Esophagus muscularis mucosa (tissue), 4 donors: Measurements from ENCODE around the gene ZBED1. TPM values are rescaled to one million over a fixed set of nuclear protein-coding genes. Genes with fewer than 3 reads are reported as not detected.

Experiments used
- DNase-seq: peaks from one replicate; pipeline ENCODE4 v3.0.0-alpha.2; 2017; ENCODE audit errors: extremely low spot score
- H3K27ac ChIP-seq, 4 donors: fragments of 200-600 bp; sonication (generic); replicated peaks in 1 of 4; 1 replicate in 3 of 4; 2 replicates in 1 of 4; pipeline ENCODE4 v1.5.1; 2016 to 2019; ENCODE audit warnings: mild to moderate bottlenecking in 1 of 4
- H3K27me3 ChIP-seq, 4 donors: fragments of 200-600 bp; sonication (generic); one replicate each; pipeline versions ENCODE4 v1.5.1 to v1.6.0; 2016 to 2019
- H3K36me3 ChIP-seq, 4 donors: fragments of 200-600 bp; sonication (generic); one replicate each; pipeline ENCODE4 v1.5.1; 2016 to 2019
- H3K4me1 ChIP-seq, 4 donors: fragments of 200-600 bp; sonication (generic); one replicate each; pipeline ENCODE4 v1.5.1; 2016 to 2019
- H3K4me3 ChIP-seq, 4 donors: fragments of 200-600 bp; sonication (generic); 1 replicate in 2 of 4; 2 replicates in 2 of 4; pipeline ENCODE4 v1.5.1; 2016 to 2019; ENCODE audit warnings: mild to moderate bottlenecking in 4 of 4, moderate library complexity in 1 of 4
- H3K9me3 ChIP-seq, 4 donors: fragments of 200-600 bp; sonication (generic); 1 replicate in 3 of 4; 2 replicates in 1 of 4; pipeline ENCODE4 v1.5.1; 2016 to 2019
- EP300 ChIP-seq: sonication (generic); formaldehyde crosslinking; IDR thresholded peaks from one replicate; pipeline ENCODE4 v1.6.1; 2017; ENCODE audit warnings: antibody characterized with exemption
- POLR2A ChIP-seq: fragments of 450-650 bp; IDR thresholded peaks from one replicate; pipeline ENCODE4 v1.6.1; 2017; ENCODE audit warnings: antibody characterized with exemption, moderate library complexity, mild to moderate bottlenecking, low read depth
- POLR2AphosphoS5 ChIP-seq, 2 donors: sonication (generic); formaldehyde crosslinking; IDR thresholded peaks; one replicate each; pipeline ENCODE4 v1.6.1; 2017; ENCODE audit warnings: antibody characterized with exemption in 2 of 2
- WGBS: methylation state at CpG from one replicate; pipeline ENCODE4 v1.1.5; 2018; 5-methylcytosine and 5-hydroxymethylcytosine counted together
- intact Hi-C: fragments of 100-400 bp; cut with DNase I; formaldehyde crosslinking; loops from one replicate; pipeline ENCODE4 v1.15.1; 2023
- total RNA-seq, 4 donors: library from RNA; depleted of rRNA; stranded (reverse); fragments of >200 nt; gene quantifications; one replicate each; pipeline versions ENCODE4 v1.1.0 to v1.2.1, GENCODE V29; 2016
- TF ChIP-seq, protein P1 (sequence below), 3 experiments: fragments of 200-600 bp in 2 of 3; fragments of 450-650 bp in 1 of 3; sonication (generic) in 2 of 3; IDR thresholded peaks; one replicate each; pipeline ENCODE4 v1.5.1; 2017 to 2019; ENCODE audit warnings: antibody characterized with exemption in 3 of 3, mild to moderate bottlenecking in 2 of 3, moderate library complexity in 1 of 3

The ZBED1 gene
- total RNA-seq, 4 donors from 2014 or later = 32.8 to 44.8 (median 39.5) TPM

GRCh38 chrX:2447484-2447883 is 53.3 kb downstream of the ZBED1 start:
- DNase-seq = no peak
- H3K9me3 ChIP-seq = no peaks in the 10 kb centered on the region
- no peak for TF ChIP-seq EP300
- TF ChIP-seq POLR2A = no peak
- no peak for TF ChIP-seq POLR2AphosphoS5 (IDR thresholded peaks at IDR 0.05)
- TF ChIP-seq, protein P1, sequence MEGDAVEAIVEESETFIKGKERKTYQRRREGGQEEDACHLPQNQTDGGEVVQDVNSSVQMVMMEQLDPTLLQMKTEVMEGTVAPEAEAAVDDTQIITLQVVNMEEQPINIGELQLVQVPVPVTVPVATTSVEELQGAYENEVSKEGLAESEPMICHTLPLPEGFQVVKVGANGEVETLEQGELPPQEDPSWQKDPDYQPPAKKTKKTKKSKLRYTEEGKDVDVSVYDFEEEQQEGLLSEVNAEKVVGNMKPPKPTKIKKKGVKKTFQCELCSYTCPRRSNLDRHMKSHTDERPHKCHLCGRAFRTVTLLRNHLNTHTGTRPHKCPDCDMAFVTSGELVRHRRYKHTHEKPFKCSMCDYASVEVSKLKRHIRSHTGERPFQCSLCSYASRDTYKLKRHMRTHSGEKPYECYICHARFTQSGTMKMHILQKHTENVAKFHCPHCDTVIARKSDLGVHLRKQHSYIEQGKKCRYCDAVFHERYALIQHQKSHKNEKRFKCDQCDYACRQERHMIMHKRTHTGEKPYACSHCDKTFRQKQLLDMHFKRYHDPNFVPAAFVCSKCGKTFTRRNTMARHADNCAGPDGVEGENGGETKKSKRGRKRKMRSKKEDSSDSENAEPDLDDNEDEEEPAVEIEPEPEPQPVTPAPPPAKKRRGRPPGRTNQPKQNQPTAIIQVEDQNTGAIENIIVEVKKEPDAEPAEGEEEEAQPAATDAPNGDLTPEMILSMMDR (IDR thresholded peaks at IDR 0.05) = no peak
- H3K27me3 ChIP-seq = no peaks in the 10 kb centered on the region
- intact Hi-C loops = no loop called here
- 97% methylated on average over 2 of the region's 2 CpGs for WGBS
- peaks cover 0 to 20% (median 17%) of the 10 kb centered on the region in 4 donors for H3K4me1 ChIP-seq
- H3K27ac ChIP-seq = no peak overlapping the region
- no peaks in the 10 kb centered on the region for H3K36me3 ChIP-seq
- H3K4me3 ChIP-seq = no peak overlapping the region

GRCh38 chrX:2446815-2447214 is 54.0 kb downstream of the ZBED1 start:
- H3K27ac ChIP-seq = no peak overlapping the region
- intact Hi-C loops = no loop called here
- 93% methylated on average over 14 of the region's 14 CpGs for WGBS
- no peak overlapping the region for H3K4me3 ChIP-seq
- H3K4me1 ChIP-seq = peaks cover 0 to 17% (median 17%) of the 10 kb centered on the region in 4 donors
- H3K36me3 ChIP-seq = no peaks in the 10 kb centered on the region
- H3K9me3 ChIP-seq = no peaks in the 10 kb centered on the region
- H3K27me3 ChIP-seq = no peaks in the 10 kb centered on the region
- DNase-seq = no peak
- TF ChIP-seq POLR2AphosphoS5 (IDR thresholded peaks at IDR 0.05) (no peak), POLR2A (no peak), EP300 (no peak)
- TF ChIP-seq, protein P1 (IDR thresholded peaks at IDR 0.05) = no peak

DNA sequence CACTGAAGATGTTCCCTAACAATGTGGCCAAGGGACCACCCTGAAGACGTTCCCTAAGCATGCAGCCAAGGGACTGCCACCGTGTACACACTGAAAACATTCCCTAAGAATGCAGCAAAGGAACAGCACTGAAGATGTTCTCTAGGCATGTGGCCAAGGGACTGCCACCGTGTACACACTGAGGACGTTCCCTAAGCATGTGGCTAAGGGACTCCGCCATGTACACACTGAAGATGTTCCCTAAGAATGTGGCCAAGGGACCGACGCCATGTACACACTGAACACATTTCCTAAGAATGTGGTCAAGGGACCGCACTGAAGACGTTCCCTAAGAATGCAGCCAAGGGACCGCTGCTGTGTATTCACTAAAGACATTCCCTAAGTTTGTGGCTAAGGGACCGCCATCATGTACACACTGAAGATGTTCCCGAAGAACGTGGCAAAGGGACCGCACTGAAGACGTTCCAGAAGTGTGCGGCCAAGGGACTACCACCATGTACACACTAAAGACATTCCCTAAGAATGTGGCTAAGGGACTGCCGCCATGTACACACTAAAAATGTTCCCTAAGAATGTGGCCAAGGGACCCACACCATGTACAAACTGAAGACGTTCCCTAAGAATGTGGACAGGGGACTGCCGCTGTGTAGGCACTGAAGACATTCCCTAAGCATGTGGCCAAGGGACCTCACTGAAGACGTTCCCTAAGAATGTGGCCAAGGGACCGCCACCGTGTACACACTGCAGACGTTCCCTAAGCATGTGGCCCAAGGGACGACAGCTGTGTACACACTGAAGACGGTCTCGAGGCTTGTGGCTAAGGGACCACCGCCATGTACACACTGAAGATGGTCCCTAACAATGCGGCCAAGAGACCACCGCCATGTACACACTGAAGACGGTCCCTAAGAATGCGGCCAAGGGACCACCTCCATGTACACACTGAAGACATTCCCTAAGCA is 54.8 kb downstream of the ZBED1 start:
- H3K27me3 ChIP-seq = no peaks in the 10 kb centered on the region
- intact Hi-C loops = no loop called here
- H3K36me3 ChIP-seq = peaks cover 0 to 4% (median under 1%) of the 10 kb centered on the region in 4 donors
- H3K27ac ChIP-seq = no peak overlapping the region
- H3K9me3 ChIP-seq = no peaks in the 10 kb centered on the region
- H3K4me1 ChIP-seq = peaks cover 0 to 8% (median 8%) of the 10 kb centered on the region in 4 donors
- no peak for DNase-seq
- 94% methylated on average over 31 of the region's 31 CpGs for WGBS
- H3K4me3 ChIP-seq = no peak overlapping the region
- TF ChIP-seq POLR2A = no peak
- no peak for TF ChIP-seq EP300
- TF ChIP-seq POLR2AphosphoS5 (IDR thresholded peaks at IDR 0.05) = no peak
- TF ChIP-seq, protein P1 (IDR thresholded peaks at IDR 0.05) = no peak

- no peaks in the 10 kb centered on the region for H3K27me3 ChIP-seq
- intact Hi-C loops = no loop called here
- H3K27ac ChIP-seq = no peak overlapping the region
- H3K4me1 ChIP-seq = no peaks in the 10 kb centered on the region
- no peak for DNase-seq
- no peaks in the 10 kb centered on the region for H3K9me3 ChIP-seq
- no peak overlapping the region for H3K4me3 ChIP-seq
- WGBS = 89% methylated on average over 7 of the region's 7 CpGs
- H3K36me3 ChIP-seq = peaks cover 0 to 17% (median 7%) of the 10 kb centered on the region in 4 donors
- TF ChIP-seq POLR2A (no peak), POLR2AphosphoS5 (IDR thresholded peaks at IDR 0.05) (no peak), EP300 (no peak)
- TF ChIP-seq, protein P1 (IDR thresholded peaks at IDR 0.05) = no peak
Observed at GRCh38 chrX:2442694-2443093, 58.1 kb downstream of the ZBED1 start.
